H1 (cell line): ENCODE results near the gene CMIP. TPM values are rescaled to one million over a fixed set of nuclear protein-coding genes. Genes with fewer than 3 reads are reported as not detected.

Experiments used
- CHD7 ChIP-seq: fragments of 300-600 bp; sonication (generic); IDR thresholded peaks from 2 replicates; pipeline ENCODE4 v1.7.1; 2012; ENCODE audit warnings: low read length, moderate library complexity, mild to moderate bottlenecking, inconsistent platforms; ENCODE audit not compliant: insufficient replicate concordance
- POU5F1 ChIP-seq: IDR thresholded peaks from 2 replicates; pipeline ENCODE4 v1.6.1; 2011; ENCODE audit warnings: low read depth, mild to moderate bottlenecking, low read length, moderate library complexity
- RAD21 ChIP-seq, 2 experiments: IDR thresholded peaks in 1 of 2; conservative IDR thresholded peaks in 1 of 2; 2 replicates each; pipeline ENCODE4 v1.6.1; 2011; ENCODE audit warnings: low read depth in 2 of 2, low read length in 2 of 2, improper control_type of control experiment in 1 of 2, inconsistent platforms in 1 of 2, mild to moderate bottlenecking in 1 of 2, moderate library complexity in 1 of 2
- polyA plus RNA-seq, 7 experiments: library from polyadenylated mRNA; depleted of rRNA in 3 of 7; stranded (reverse) in 5 of 7; unstranded in 2 of 7; fragments of >200 nt in 5 of 7; fragments of 200-250 nt in 2 of 7; gene quantifications; 1 replicate in 5 of 7; 2 replicates in 1 of 7; 4 replicates in 1 of 7; pipeline versions ENCODE4 v1.2.1 to v1.2.3, GENCODE V29; 2011 to 2013; ENCODE audit warnings: missing spikeins in 2 of 7, mixed read lengths in 2 of 7
- total RNA-seq: library from RNA; stranded (reverse); fragmentation: NEBNext Ultra II Directional; extraction: Animal tissue kit (Norgen Biotek cat#: 25700); gene quantifications from 2 replicates; pipeline ENCODE4 v1.2.1, GENCODE V29; 2021

The CMIP gene
- total and polyA plus RNA-seq, 2 of the 8 experiments (the other 6 are each of a cell fraction or from before 2014, with no cell fraction given), result 7.9 to 53.2 TPM

- no peak for TF ChIP-seq CHD7
- no peak for TF ChIP-seq POU5F1
- TF ChIP-seq RAD21 (IDR thresholded peaks at IDR 0.05 in 1 of 2, conservative IDR thresholded peaks at IDR 0.05 in 1 of 2; ENCODE audit: low read depth in 2 of 2, low read length in 2 of 2), result no peak
- TF ChIP-seq, all 59 proteins: peak for 0
Observed at GRCh38 chr16:81738783-81739496, 294.3 kb downstream of the CMIP start (continued).
